HepG2 (cell line): ENCODE data around the gene CHST4. TPM values are rescaled to one million over a fixed set of nuclear protein-coding genes. Genes with fewer than 3 reads are reported as not detected.

Experiments used
- EP300 ChIP-seq, 3 experiments: sonication (generic) in 1 of 3; formaldehyde crosslinking in 1 of 3; IDR thresholded peaks; 2 replicates each; pipeline versions ENCODE4 v1.5.1 to v1.6.1; 2011 to 2020; ENCODE audit warnings: low read depth in 2 of 3, low read length in 2 of 3, borderline replicate concordance in 1 of 3, improper control_type of control experiment in 1 of 3, mild to moderate bottlenecking in 1 of 3, missing genetic modification reagents in 1 of 3, moderate library complexity in 1 of 3
- HMG20A ChIP-seq: IDR thresholded peaks from 2 replicates; pipeline ENCODE4 v1.6.1; 2016; ENCODE audit warnings: borderline replicate concordance
- HNF4A ChIP-seq: sonication (generic); formaldehyde crosslinking; IDR thresholded peaks from 2 replicates; pipeline ENCODE4 v1.4.0; 2020; ENCODE audit warnings: missing genetic modification reagents
- HNF4G ChIP-seq, 2 experiments: sonication (generic) in 1 of 2; formaldehyde crosslinking in 1 of 2; IDR thresholded peaks; 2 replicates each; pipeline versions ENCODE4 v1.4.0 to v1.6.1; 2011 to 2020; ENCODE audit warnings: borderline replicate concordance in 2 of 2, low read depth in 2 of 2, mild to moderate bottlenecking in 2 of 2, low read length in 1 of 2, missing genetic modification reagents in 1 of 2, moderate library complexity in 1 of 2
- JDP2 ChIP-seq: sonication (generic); formaldehyde crosslinking; IDR thresholded peaks from 2 replicates; pipeline ENCODE4 v1.8.1; 2022; ENCODE audit warnings: missing genetic modification reagents, borderline replicate concordance
- KDM5B ChIP-seq: sonication (generic); formaldehyde crosslinking; IDR thresholded peaks from 2 replicates; pipeline ENCODE4 v1.4.0; 2020; ENCODE audit warnings: missing genetic modification reagents, mild to moderate bottlenecking, borderline replicate concordance
- KDM6A ChIP-seq: IDR thresholded peaks from 2 replicates; pipeline ENCODE4 v1.6.1; 2016; ENCODE audit warnings: low read depth
- PPARG ChIP-seq: conservative IDR thresholded peaks from 2 replicates; pipeline ENCODE4 v1.6.1; 2016; ENCODE audit warnings: missing biosample characterization, missing genetic modification reagents
- RARA ChIP-seq: IDR thresholded peaks from 2 replicates; pipeline ENCODE4 v1.6.1; 2016; ENCODE audit warnings: missing genetic modification reagents, missing compliant biosample characterization
- SKI ChIP-seq: fragments of 450-650 bp; IDR thresholded peaks from one replicate; pipeline ENCODE4 v1.6.1; 2018; ENCODE audit warnings: mild to moderate bottlenecking; ENCODE audit not compliant: partially characterized antibody
- SOX6 ChIP-seq, 2 experiments: fragments of 450-650 bp in 1 of 2; sonication (generic) in 1 of 2; formaldehyde crosslinking in 1 of 2; IDR thresholded peaks; 2 replicates each; pipeline versions ENCODE4 v1.4.0 to v1.6.1; 2017 to 2020; ENCODE audit warnings: antibody characterized with exemption in 1 of 2, mild to moderate bottlenecking in 1 of 2, missing genetic modification reagents in 1 of 2
- ZNF432 ChIP-seq: sonication (generic); formaldehyde crosslinking; IDR thresholded peaks from 2 replicates; pipeline ENCODE4 v1.5.0; 2020; ENCODE audit warnings: missing genetic modification reagents, mild to moderate bottlenecking, borderline replicate concordance
- ZNF644 ChIP-seq: IDR thresholded peaks from 2 replicates; pipeline ENCODE4 v1.6.1; 2016; ENCODE audit warnings: low read depth
- ZNF646 ChIP-seq: sonication (generic); formaldehyde crosslinking; IDR thresholded peaks from 2 replicates; pipeline ENCODE4 v1.9.0; 2021; ENCODE audit warnings: mild to moderate bottlenecking, missing genetic modification reagents
- ZNF713 ChIP-seq: sonication (generic); formaldehyde crosslinking; IDR thresholded peaks from 2 replicates; pipeline ENCODE4 v1.4.0; 2020; ENCODE audit warnings: mild to moderate bottlenecking, missing genetic modification reagents
- ZXDC ChIP-seq: sonication (generic); formaldehyde crosslinking; IDR thresholded peaks from 2 replicates; pipeline ENCODE4 v1.5.0; 2020; ENCODE audit warnings: mild to moderate bottlenecking, missing genetic modification reagents
- polyA plus RNA-seq, 8 experiments: library from polyadenylated mRNA; depleted of rRNA in 3 of 8; stranded (reverse) in 7 of 8; unstranded in 1 of 8; fragments of >200 nt; fragmentation: Illumina TruSeq in 4 of 8; extraction: Trizol in 4 of 8; gene quantifications; 2 replicates each; pipeline versions ENCODE4 v1.2.1 to v1.2.3, GENCODE V29; 2011 to 2016; ENCODE audit warnings: low read depth in 4 of 8, missing spikeins in 1 of 8, mixed read lengths in 1 of 8; ENCODE audit not compliant: insufficient read depth in 1 of 8
- total RNA-seq, 5 experiments: library from RNA; depleted of rRNA; stranded (reverse); fragments of >200 nt; fragmentation: Illumina TruSeq; extraction: Trizol; gene quantifications; 2 replicates each; pipeline ENCODE4 v1.2.3, GENCODE V29; 2016; ENCODE audit warnings: low read depth in 1 of 5
- TF ChIP-seq, protein P1 (sequence below): sonication (generic); formaldehyde crosslinking; IDR thresholded peaks from 2 replicates; pipeline ENCODE4 v1.4.0; 2020; ENCODE audit warnings: mild to moderate bottlenecking, missing genetic modification reagents

Gene CHST4
- total and polyA plus RNA-seq, 2 of the 13 experiments (the other 11 are each of a cell fraction or from before 2014, with no cell fraction given): not detected

GRCh38 chr16:71559855-71560254, 33.6 kb downstream of the CHST4 start (continued):
- TF ChIP-seq ZNF646 (CRISPR knock-in tag): no peak
- TF ChIP-seq EP300 (IDR thresholded peaks at IDR 0.05; ENCODE audit: low read depth in 2 of 2, low read length in 2 of 2): peak in 1 of 2 experiments; percentile 34; a peak in 1 of 4 replicates
- no peak for TF ChIP-seq EP300 (CRISPR knock-in tag; IDR thresholded peaks at IDR 0.05; ENCODE audit: borderline replicate concordance)
- no peak for TF ChIP-seq ZXDC (CRISPR knock-in tag)
- TF ChIP-seq PPARG (CRISPR knock-in tag): peak; percentile 96
- TF ChIP-seq KDM5B (CRISPR knock-in tag): no peak
- TF ChIP-seq JDP2 (CRISPR knock-in tag): no peak
- peak; percentile 76 for TF ChIP-seq HNF4A
- no peak for TF ChIP-seq SOX6 (IDR thresholded peaks at IDR 0.05)
- TF ChIP-seq SOX6 (CRISPR knock-in tag; IDR thresholded peaks at IDR 0.05): peak; percentile 55; the same call in 1 of the 2 replicates
- TF ChIP-seq KDM6A: peak; percentile 49; the same call in 1 of the 2 replicates
- TF ChIP-seq HMG20A: peak; percentile 31; the same call in 1 of the 2 replicates
- TF ChIP-seq HNF4G (IDR thresholded peaks at IDR 0.05; ENCODE audit: borderline replicate concordance, low read depth, low read length): peak; percentile 65
- no peak for TF ChIP-seq HNF4G (CRISPR knock-in tag; IDR thresholded peaks at IDR 0.05; ENCODE audit: borderline replicate concordance, low read depth)
- TF ChIP-seq ZNF713 (CRISPR knock-in tag): no peak
- 0 out of 2 replicates have a peak, but pooled peaks have one; percentile 14 for TF ChIP-seq ZNF644
- 0 out of 2 replicates have a peak, but pooled peaks have one; percentile 7 for TF ChIP-seq RARA (CRISPR knock-in tag)
- TF ChIP-seq, protein P1, sequence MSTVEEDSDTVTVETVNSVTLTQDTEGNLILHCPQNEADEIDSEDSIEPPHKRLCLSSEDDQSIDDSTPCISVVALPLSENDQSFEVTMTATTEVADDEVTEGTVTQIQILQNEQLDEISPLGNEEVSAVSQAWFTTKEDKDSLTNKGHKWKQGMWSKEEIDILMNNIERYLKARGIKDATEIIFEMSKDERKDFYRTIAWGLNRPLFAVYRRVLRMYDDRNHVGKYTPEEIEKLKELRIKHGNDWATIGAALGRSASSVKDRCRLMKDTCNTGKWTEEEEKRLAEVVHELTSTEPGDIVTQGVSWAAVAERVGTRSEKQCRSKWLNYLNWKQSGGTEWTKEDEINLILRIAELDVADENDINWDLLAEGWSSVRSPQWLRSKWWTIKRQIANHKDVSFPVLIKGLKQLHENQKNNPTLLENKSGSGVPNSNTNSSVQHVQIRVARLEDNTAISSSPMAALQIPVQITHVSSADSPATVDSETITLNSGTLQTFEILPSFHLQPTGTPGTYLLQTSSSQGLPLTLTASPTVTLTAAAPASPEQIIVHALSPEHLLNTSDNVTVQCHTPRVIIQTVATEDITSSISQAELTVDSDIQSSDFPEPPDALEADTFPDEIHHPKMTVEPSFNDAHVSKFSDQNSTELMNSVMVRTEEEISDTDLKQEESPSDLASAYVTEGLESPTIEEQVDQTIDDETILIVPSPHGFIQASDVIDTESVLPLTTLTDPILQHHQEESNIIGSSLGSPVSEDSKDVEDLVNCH (CRISPR knock-in tag): no peak
- no peak for TF ChIP-seq ZNF432 (CRISPR knock-in tag)
- TF ChIP-seq SKI: no peak
- TF ChIP-seq, all 625 proteins: peak for 16
